UCSD-AML1 (cell line): ENCODE results near the gene SMC5.
"Not testable (repeated sequence)": the region's sequence is repeated elsewhere in the genome, so short reads cannot be mapped to it uniquely, and the experiment has no call there.

Experiments used
- DNase-seq: peaks from one replicate; lab custom pipeline; 2025; ENCODE audit not compliant: unreplicated experiment; lab: John Stamatoyannopoulos, UW

SMC5 gene

DNA sequence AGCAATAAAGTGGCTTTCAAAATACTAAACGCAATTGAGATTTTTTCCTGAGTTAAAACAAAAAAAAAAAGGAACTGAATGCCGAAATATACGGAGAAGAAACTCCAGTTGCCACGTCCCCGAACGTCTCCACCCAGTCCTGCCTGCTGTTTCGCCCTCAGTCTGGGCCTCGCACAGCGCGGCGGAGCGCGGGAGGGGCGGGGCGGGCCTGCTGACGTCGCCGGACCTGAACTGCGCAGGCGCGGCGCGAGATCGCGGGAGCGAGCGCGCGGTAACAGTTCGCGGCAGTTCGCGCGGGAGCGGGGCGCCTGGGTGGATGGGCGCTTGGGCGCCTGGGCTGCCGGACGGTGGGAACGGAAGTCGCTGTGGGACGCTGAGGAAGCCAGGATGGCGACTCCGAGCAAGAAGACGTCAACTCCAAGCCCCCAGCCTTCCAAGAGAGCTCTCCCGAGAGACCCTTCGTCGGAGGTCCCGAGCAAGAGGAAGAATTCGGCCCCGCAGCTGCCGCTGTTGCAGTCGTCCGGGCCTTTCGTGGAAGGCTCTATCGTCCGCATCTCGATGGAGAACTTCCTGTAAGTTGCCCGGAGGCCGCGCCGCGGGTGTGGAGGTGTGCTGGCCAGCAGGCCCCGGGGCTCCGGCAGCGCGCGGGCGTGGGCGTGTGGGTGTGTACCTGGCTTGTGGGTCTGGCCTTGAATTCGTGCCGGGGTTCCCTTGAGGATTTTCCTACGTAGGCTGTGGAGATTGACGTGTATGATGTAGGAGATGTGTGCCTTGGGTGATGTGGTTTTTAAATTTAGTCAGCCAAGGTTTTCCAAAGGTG, at the start of gene SMC5:
TSS of gene SMC5 (plus strand) at position 287 of the 820 bp plus-strand sequence. CDS start at position 388, 101 bp downstream.
- peak; percentile 94 for DNase-seq

DNA sequence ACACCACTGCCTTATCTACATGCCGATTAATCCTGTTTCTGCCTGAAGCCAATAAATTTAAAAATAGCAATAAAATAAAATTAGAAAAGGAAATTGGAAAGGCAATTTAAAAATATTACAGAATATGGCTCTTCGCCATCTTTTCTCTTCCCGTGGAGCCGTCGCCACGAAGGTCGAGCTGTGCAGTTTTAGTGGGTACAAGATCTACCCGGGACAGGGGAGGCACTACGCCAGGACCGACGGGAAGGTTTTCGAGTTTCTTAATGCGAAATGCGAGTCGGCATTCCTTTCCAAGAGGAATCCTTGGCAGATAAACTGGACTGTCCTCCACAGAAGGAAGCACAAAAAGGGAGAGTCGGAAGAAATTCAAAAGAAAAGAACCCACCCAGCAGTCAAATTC, 41.7 kb upstream of the SMC5 start:
- no peak for DNase-seq

DNA sequence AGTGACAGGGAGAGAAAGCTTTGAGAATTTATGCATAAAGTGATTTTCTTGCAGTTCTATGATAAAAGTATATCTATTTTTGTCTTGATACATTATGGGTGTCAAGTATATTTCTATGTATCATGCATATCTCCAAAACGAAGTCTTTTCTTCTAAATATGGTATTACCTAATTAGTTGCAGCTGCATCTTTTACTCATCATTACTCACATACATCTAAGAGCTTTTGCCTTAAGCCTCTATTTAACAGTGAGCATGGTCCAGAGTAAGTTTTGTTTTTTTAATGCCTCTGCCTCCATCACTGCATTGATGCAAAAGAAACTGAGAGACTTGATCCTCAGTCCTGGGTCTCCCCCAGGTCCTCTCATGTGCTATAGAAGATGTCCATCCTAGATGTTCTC, 40.0 kb upstream of the SMC5 start:
- DNase-seq: no peak

DNA sequence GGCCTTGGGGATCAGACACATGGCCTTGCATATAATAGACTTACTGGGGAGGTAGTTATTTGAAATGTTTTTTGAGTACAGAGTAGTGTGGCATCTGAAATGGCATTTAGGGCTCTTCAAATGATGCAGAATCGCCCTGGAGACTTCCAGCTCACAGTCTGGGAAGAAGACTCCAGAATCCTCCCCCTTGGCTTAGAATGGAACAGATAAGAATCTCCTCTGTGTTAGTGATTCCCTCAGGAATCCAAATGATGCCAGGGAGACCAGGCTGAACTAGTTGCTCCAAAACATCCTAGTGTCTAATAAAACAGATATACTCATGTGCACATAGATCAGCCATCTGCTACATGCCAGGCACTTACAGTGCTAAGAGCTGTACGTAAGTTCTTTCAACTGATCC, 38.6 kb upstream of the SMC5 start:
- DNase-seq: no peak

DNA sequence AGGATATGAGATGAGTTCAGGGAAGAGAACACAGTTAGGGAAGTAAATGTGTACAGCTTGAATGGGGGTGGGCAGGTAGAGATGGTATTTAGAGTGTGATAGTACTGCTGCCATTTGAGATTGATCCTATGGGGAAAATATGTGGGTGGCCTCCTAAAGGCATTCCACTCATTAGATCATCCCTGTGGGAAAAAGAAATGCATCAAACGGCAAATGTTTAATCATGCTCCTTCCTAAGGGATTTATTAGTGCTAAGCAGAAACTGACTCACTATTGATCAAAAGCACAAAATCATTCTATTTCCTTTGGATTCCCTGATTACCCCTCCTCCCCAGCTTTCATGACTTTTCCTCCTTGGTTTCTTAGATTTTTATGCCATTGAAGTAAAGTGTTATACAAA, 36.4 kb upstream of the SMC5 start:
- no peak for DNase-seq

DNA sequence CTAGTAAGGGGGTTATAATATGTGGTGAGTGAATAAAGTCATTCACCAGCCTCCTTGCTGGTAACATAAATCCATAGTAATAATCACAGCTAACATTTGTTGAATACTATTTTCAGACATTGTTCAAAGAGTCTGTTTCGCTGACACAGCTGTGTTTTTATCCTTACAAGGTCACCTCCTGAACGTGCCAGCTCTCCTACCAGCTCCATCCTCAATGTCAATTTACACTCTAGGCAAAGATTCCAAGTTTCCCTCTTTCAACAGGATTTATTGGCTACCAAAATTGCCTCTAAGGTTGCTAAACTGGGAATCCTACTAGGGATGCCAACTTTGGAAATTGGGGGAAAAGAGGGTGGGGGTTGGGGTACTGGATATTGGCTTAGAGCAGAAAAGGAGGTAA, 30.7 kb upstream of the SMC5 start:
- no peak for DNase-seq

DNA sequence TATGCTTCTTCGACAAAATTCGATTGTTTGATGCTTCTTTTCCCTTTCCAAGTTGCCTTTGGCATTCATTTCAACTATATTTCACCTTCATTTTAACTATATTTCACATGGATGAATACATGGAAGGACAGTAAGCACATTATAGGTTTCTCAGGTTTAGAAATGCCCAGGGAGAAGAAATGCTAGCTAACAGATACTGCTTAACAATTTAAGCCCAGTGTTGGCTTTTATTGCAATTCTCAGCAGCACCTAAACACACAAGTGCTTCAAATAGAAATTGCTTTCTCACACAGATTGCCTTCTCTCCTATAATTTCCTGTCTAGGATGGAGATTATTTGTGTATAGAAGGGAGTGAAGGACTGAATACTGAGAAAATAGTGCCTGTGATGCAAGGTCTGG, 30.2 kb upstream of the SMC5 start:
- no peak for DNase-seq

DNA sequence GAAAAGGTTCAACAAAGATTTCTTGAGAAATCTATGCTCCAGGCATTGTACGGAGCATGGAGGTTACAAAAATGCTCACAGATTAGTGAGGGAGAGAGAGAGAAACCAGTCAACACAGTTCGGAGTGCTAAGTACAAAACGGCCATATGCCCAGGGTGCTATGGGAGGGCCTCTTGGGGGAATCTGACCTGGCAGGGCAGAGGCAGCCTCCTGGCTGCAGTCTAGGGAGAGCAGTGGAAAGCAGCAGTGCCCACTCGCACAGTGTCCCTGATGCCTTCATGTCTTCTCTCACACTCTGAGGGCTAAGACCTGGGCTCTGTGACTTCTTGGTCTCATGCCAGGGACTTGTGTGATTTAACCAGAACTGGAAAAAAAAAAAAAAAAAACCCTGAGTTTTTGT, 29.8 kb upstream of the SMC5 start:
- no peak for DNase-seq

DNA sequence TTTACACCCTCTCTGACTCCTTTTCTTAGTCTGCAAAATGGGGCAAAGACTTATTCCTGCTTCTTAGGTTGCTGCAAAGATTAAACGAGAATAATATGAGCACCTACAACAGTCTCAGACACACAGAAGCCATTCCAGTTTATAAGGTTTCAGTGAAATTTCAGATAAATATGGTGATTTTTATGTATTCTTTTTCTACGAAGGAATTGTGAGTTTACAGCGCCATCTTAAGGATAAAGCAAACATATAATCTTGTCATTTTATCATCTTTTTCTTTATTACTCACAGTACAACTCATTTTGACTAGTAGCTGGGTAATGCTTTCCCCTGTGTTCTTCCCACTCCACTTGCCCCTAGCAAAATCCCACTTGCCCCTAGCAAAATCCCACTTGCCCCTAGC, 29.2 kb upstream of the SMC5 start:
- DNase-seq: no peak

DNA sequence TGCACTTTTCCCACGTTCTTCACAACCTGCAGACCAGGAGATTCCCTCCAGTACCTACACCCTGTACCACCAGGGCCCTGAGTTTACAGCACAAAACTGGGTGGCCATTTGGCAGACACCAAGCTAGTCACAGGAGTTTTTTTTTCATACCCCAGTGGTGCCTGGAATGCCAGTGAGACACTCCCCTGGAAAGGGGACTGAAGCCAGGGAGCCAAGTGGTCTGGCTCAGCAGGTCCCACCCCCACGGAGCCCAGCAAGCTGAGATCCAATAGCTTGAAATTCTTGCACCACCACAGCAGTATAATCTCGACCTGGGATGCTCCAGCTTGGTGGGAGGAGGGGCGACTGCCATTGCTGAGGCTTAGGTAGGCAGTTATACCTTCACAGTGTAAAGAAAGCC, 26.3 kb upstream of the SMC5 start:
- no peak for DNase-seq

DNA sequence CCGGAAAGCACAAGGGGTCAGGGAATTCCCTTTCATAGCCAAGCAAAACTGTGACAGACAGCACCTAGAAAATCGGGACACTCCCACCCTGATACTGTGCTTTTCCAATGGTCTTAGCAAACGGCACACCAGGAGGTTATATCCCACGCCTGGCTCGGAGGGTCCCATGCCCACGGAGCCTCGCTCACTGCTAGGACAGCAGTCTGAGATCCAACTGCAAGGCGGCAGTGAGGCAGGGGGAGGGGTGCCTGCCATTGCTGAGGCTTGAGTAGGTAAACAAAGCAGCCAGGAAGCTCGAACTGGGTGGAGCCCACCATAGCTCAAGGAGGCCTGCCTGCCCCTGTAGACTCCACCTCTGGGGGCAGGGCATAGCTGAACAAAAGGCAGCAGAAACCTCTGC, 24.6 kb upstream of the SMC5 start:
- DNase-seq: not testable (repeated sequence)

DNA sequence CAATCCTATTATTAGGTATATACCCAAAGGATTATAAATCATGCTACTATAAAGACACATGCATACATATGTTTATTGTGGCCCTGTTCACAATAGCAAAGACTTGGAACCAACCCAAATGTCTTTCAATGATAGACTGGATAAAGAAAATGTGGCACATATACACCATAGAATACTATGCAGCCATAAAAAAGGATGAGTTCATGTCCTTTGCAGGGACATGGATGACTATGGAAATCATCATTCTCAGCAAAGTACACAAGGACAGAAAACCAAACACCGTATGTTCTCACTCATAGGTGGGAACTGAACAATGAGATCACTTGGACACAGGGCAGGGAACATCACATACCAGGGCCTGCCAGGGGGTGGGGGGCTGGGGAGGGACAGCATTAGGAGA, 12.8 kb upstream of the SMC5 start:
- not testable (repeated sequence) for DNase-seq

DNA sequence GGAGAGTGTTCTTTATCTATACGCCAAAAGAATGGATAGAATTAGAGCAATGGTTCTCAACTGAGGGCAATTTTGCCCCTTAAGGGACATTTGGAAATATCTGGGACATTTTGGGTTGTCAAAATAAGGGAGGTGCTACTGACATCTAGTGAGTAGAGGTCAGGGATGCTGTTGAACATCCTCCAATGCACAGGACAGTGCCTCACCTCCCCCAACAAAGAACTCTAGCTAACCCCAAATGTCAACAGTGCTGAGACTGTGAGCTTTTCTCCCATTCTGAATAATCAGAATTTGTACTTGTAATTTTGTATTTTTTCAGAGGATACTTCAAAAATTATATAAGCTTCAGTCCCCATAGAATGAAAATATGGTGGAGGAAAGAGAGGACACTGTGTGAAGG, 8.6 kb upstream of the SMC5 start:
- no peak for DNase-seq

DNA sequence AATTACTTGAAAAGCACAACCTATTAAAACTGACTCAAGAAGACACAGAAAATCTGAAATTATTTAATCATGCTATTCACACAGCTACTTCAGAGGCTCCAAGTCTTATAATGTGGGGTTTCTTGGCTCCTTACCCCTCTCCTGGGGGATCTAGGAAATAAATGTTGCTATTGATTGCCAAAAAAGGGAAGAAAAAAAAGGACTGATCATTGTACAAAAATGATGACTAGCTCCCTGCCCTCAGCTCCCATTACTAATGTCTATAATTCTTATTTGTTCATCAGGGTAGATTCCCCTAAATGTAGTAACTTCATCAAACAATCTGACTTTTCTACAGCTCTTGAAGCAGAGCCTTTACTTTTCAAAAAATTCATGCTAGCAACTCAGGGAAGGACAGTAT, 3.3 kb upstream of the SMC5 start:
- DNase-seq: no peak

DNA sequence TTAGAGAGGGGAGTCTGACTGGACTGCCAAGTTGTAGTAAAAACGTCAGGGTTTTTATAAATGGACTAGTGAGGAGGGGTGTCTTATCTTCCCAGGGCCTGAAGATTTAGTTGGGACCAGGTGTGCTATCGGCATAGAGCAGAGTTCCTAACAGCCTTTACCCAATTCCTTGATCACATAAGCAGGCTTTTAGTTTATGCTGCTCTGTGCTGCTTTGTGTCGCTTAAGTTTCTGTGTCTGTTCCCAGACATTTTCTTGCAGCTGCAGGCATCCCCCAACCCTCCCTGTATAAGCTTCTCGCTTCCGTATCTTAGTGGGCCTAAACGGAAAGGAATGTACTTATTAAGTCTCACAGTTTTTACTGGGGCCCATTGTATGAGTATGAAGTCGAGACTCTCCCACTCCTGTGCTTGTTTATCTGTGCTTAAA, 2.6 kb upstream of the SMC5 start:
- DNase-seq: no peak

DNA sequence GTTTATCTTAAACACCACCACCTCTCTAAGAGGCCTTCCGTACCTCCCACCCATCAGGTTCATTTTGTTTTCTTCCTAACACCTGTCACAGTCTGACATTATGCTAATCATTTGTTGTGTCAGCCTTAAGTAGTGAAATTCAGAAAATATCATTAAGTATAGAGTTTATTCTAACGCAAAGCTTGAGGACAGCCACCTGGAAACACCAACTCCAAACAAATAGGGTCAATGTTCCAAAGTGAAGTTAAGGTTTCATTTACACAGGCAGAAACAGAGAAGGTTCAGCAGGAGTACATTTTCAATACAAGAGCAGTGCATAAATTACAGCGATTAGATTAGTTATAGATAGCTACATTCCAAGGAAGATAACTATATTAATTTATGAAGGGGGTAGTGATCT, 1.3 kb upstream of the SMC5 start:
- DNase-seq: no peak

DNA sequence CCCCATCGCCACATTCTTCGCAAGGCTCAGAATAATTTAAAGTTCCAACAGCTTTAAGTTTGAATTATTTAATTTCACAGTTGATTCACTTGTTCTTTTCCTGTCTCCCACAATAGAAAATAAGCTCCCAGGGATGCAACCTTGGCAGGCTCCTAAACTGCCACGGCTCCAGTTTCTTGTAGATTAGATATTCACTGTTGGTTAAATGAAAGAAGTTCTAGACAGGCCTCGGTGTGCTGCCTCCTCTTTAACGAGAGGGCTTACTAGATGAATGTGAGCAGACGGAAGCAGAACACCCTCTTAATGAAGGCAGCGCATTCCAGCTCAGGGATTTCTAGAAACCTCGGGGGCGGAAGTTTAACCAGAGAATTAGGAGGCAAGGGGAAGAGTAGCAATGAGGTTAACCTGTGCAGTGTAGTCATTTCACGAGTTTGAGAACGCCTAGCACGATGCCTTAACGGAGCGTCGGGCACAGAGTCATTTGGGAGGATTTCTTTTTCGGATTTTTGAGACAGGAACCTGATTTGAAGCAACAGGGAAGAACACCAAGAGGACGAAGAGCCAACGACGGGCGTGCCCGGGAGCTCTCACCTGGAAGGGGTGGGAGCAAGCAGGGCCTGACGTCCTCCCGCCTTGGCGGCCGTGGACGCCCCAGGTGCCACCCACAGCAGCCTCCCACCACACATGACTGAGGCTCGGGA, 637 bp upstream of the SMC5 start:
- DNase-seq: no peak

DNA sequence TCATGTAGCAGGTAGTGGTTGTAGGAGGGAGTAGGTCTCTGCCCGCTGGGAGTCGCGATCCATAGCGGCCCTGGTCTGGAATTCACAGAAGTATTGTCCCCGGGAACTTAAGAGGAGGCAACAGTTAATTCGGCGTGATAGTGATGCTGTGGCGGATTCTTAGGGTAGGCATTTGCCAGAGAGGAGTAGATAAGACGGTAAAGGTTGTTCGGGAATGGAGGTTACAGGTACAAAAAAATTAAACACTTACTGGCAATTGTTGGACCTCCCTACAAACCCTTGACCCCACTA, 679 bp downstream of the SMC5 start:
- no peak for DNase-seq

DNA sequence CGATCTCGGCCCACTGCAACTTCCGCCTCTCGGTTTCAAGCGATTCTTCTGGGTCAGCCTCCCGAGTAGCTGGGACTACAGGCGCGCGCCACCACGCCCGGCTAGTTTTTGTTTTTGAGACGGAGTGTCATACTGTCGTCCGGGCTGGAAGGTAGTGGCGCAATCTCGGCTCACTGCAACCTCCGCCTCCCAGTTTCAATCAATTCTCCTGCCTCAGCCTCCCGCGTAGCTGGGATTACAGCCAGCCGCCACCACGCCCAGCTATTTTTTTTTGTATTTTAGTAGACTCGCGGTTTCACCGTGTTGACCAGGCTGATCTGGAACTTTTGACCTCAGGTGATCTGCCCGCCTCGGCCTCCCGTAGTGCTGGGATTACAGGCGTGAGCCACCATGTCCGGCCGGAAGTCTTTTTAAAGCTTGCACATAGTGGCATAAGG, 1.2 kb downstream of the SMC5 start:
- no peak for DNase-seq

DNA sequence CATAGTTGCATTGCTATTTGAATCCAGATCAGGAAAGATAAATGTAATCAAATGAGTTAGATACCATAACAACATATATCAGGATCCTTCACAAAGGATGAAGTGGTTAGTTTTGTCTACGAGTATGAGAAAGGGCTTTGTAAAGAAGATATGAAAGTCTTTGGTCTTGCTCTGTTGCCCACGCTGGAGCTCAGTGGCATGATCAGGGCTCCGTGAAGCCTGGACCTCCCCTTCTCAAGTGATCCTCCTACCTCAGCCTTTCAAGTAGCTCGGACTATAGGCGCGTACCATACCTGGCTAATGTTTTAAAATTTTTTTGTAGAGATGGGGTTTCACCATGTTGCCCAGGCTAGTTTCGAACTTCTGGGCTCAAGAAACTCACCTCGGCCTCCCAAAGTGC, 1.8 kb downstream of the SMC5 start:
- no peak for DNase-seq

DNA sequence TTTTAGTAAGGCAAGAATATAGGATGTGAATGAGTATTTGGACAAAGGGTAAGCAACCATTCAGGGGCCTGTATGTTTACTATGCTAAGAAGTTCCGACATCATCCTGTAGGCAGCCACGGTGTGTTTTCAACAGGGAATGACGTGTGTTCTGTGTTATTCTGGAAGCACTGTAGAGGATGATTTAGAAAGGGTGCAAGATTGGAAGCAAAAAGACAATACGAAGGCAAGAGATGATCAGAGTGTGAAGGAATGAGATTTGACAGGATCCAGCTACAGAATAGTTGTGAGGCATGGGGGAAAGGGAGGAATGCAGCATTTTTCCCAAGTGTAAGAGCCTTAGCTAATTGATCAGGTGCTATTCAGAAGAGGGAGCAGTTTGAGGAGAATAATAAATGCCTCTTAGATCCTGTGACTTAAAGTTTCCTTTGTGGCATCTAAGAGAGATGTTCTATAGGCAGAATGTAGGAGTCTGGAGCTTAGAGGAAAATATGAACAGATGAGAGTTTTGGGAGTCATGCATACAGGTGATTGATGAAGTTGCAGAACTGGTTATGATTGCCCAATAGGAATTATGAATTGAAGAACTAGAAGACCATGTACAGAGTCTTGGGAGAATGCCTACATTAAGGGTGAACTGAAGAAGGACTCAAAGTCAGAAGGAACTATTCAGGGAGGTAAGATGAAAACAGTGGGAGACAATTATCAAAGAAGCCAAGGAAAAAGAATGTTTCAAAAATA, 2.5 kb downstream of the SMC5 start:
- no peak for DNase-seq

DNA sequence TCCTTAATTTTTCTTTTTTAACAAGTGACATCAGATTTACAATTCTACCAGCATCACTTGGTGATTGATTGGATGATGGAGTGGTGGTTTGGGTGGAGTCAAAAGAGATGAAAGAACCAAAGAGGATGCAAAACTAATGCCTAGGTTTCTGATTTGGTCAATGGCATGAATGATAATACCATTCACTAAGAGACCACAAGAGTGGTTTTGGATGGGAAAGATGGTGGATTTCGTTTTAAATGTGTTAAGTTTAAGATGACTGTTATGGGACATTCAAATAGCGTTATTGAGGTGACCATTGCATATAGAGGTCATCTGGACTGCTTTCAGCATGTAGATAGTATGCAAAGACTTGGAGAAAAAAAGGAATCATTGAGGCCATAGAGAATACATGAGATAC, 3.6 kb downstream of the SMC5 start:
- no peak for DNase-seq
